ENCODE data around the gene OR52I1. TPM values are rescaled to one million over a fixed set of nuclear protein-coding genes. Genes with fewer than 3 reads are reported as not detected.

Gene OR52I1
- total RNA-seq, 1 experiment from 2014 or later, result not detected

DNA sequence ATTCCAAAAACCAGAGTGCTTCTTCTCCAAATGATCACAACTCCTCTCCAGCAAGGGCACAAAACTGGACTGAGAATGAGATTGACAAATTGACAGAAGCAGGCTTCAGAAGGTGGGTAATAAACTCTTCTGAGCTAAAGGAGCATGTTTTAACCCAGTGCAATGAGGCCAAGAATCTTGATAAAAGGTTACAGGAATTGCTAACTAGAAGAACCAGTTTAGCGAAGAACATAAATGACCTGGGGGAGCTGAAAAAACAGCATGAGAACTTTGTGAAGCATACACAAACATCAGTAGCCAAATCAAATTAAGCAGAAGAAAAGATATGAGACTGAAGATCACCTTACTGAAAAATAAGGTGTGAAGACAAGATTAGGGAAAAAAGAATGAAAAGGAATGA lies 33.4 kb upstream of the OR52I1 start:
- CTCF ChIA-PET, result no interaction called here
- in situ Hi-C loops (cut with HindIII; ENCODE audit: low pct_unique_long_range_greater_than_20kb, low sequenced_read_pairs), result no loop called here

DNA sequence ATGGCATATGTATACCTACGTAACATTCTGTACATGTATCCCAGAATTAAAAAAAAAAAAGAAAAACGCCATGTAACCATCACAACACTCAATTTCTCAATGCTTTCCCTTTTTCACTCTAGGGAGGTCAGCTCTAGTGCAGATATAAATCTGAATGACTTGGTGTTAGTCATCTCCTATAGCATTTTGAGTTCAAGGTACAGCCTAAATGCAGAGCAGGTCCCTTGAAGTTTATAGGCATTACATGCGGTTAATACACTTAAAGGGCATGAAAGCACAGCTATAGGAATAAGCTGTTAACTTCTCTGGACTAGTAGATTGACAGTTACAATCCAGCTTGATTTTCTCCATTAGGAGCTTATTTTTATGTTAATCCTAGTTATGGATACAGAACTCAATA lies 28.5 kb upstream of the OR52I1 start:
- no peaks in the 10 kb centered on the region for H3K9me3 ChIP-seq (ENCODE audit: control insufficient read depth, insufficient read depth, low read depth, low read length)
- no TSS peak for BruUV-seq (replicated peaks)
- TF ChIP-seq, protein P1, sequence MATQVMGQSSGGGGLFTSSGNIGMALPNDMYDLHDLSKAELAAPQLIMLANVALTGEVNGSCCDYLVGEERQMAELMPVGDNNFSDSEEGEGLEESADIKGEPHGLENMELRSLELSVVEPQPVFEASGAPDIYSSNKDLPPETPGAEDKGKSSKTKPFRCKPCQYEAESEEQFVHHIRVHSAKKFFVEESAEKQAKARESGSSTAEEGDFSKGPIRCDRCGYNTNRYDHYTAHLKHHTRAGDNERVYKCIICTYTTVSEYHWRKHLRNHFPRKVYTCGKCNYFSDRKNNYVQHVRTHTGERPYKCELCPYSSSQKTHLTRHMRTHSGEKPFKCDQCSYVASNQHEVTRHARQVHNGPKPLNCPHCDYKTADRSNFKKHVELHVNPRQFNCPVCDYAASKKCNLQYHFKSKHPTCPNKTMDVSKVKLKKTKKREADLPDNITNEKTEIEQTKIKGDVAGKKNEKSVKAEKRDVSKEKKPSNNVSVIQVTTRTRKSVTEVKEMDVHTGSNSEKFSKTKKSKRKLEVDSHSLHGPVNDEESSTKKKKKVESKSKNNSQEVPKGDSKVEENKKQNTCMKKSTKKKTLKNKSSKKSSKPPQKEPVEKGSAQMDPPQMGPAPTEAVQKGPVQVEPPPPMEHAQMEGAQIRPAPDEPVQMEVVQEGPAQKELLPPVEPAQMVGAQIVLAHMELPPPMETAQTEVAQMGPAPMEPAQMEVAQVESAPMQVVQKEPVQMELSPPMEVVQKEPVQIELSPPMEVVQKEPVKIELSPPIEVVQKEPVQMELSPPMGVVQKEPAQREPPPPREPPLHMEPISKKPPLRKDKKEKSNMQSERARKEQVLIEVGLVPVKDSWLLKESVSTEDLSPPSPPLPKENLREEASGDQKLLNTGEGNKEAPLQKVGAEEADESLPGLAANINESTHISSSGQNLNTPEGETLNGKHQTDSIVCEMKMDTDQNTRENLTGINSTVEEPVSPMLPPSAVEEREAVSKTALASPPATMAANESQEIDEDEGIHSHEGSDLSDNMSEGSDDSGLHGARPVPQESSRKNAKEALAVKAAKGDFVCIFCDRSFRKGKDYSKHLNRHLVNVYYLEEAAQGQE (IDR thresholded peaks at IDR 0.05; ENCODE audit: insufficient read depth in 1 of 2, low read depth in 2 of 2, low read length in 1 of 2), result no peak
- no peak for TF ChIP-seq SIN3A (IDR thresholded peaks at IDR 0.05; ENCODE audit: borderline replicate concordance, insufficient read depth, low read depth, low read length)
- TF ChIP-seq, protein P2, sequence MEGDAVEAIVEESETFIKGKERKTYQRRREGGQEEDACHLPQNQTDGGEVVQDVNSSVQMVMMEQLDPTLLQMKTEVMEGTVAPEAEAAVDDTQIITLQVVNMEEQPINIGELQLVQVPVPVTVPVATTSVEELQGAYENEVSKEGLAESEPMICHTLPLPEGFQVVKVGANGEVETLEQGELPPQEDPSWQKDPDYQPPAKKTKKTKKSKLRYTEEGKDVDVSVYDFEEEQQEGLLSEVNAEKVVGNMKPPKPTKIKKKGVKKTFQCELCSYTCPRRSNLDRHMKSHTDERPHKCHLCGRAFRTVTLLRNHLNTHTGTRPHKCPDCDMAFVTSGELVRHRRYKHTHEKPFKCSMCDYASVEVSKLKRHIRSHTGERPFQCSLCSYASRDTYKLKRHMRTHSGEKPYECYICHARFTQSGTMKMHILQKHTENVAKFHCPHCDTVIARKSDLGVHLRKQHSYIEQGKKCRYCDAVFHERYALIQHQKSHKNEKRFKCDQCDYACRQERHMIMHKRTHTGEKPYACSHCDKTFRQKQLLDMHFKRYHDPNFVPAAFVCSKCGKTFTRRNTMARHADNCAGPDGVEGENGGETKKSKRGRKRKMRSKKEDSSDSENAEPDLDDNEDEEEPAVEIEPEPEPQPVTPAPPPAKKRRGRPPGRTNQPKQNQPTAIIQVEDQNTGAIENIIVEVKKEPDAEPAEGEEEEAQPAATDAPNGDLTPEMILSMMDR (IDR thresholded peaks at IDR 0.05), result no peak
- TF ChIP-seq POLR2AphosphoS5 (IDR thresholded peaks at IDR 0.05; ENCODE audit: low read depth, low read length), result no peak
- TF ChIP-seq TCF7L2 (IDR thresholded peaks at IDR 0.05; ENCODE audit: low read depth, low read length), result no peak
- no peaks in the 10 kb centered on the region; the same call in 1 of the 2 replicates for H3K27me3 ChIP-seq (ENCODE audit: control insufficient read depth, insufficient read depth, low read length)
- intact Hi-C loops (cut with micrococcal nuclease; ENCODE audit: unreplicated experiment), result no loop called here
- ATAC-seq (no peak), DNase-seq (ENCODE audit: low read depth, low spot score) (no peak)
- H3K27ac ChIP-seq (ENCODE audit: low read length), result no peak overlapping the region
- CTCF ChIA-PET, result no interaction called here
- H3K4me1 ChIP-seq (ENCODE audit: control insufficient read depth, insufficient read depth, low read length), result no peaks in the 10 kb centered on the region
- no peak overlapping the region for H3K4me3 ChIP-seq (ENCODE audit: low read depth in 2 of 2, low read length in 2 of 2)
- H3K36me3 ChIP-seq (ENCODE audit: control insufficient read depth, insufficient read depth, low read length), result no peaks in the 10 kb centered on the region
- in situ Hi-C loops (cut with HindIII; ENCODE audit: low pct_unique_long_range_greater_than_20kb, low sequenced_read_pairs), result no loop called here
- POLR2A ChIA-PET, result no interaction called here

More for the DNA sequence above, 33.4 kb upstream of the OR52I1 start:
- intact Hi-C loops (cut with micrococcal nuclease; ENCODE audit: unreplicated experiment), result no loop called here
- no TSS peak for BruUV-seq (replicated peaks)
- no peaks in the 10 kb centered on the region for H3K4me1 ChIP-seq (ENCODE audit: control insufficient read depth, insufficient read depth, low read length)
- peaks cover 3% of the 10 kb centered on the region; the same call in 1 of the 2 replicates for H3K27me3 ChIP-seq (ENCODE audit: control insufficient read depth, insufficient read depth, low read length)
- POLR2A ChIA-PET, result no interaction called here
- no peak overlapping the region for H3K27ac ChIP-seq (ENCODE audit: low read length)
- ATAC-seq (no peak), DNase-seq (ENCODE audit: low read depth, low spot score) (no peak)
- H3K36me3 ChIP-seq (ENCODE audit: control insufficient read depth, insufficient read depth, low read length), result no peaks in the 10 kb centered on the region
- no peak for TF ChIP-seq SIN3A (IDR thresholded peaks at IDR 0.05; ENCODE audit: borderline replicate concordance, insufficient read depth, low read depth, low read length)
- no peaks in the 10 kb centered on the region for H3K9me3 ChIP-seq (ENCODE audit: control insufficient read depth, insufficient read depth, low read depth, low read length)
- H3K4me3 ChIP-seq (ENCODE audit: low read depth in 2 of 2, low read length in 2 of 2), result no peak overlapping the region

DNA sequence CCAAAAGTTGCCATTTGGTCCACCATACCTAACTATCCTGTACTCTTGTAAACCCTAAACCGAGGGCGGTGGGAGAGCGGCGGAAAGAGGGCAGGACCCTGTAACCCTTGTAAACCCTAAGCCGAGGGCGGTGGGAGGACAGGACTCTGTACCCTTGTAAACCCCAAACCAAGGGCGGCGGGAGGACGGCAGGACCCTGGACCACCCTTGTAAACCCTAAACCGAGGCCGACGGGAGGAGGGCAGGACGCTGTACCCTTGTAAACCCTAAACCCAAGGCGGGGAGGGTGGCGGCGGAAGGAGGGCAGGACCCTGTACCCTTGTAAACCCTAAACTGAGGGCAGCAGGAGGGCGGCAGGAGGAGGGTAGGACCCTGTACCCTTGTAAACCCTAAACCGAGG lies 24.8 kb upstream of the OR52I1 start:
- no TSS peak for BruUV-seq (replicated peaks)
- in situ Hi-C loops (cut with HindIII; ENCODE audit: low pct_unique_long_range_greater_than_20kb, low sequenced_read_pairs) (no loop called here), intact Hi-C loops (cut with micrococcal nuclease; ENCODE audit: unreplicated experiment) (no loop called here)
- no peak for ATAC-seq
- DNase-seq (ENCODE audit: low read depth, low spot score), result no peak
- CTCF ChIA-PET, result no interaction called here
- H3K9me3 ChIP-seq (ENCODE audit: control insufficient read depth, insufficient read depth, low read depth, low read length), result no peaks in the 10 kb centered on the region
- H3K27me3 ChIP-seq (ENCODE audit: control insufficient read depth, insufficient read depth, low read length), result peaks cover 2% of the 10 kb centered on the region; the same call in 1 of the 2 replicates
- TF ChIP-seq, protein P2 (IDR thresholded peaks at IDR 0.05), result no peak
- TF ChIP-seq TCF7L2 (IDR thresholded peaks at IDR 0.05; ENCODE audit: low read depth, low read length) (no peak), POLR2AphosphoS5 (IDR thresholded peaks at IDR 0.05; ENCODE audit: low read depth, low read length) (no peak), SIN3A (IDR thresholded peaks at IDR 0.05; ENCODE audit: borderline replicate concordance, insufficient read depth, low read depth, low read length) (no peak)
- TF ChIP-seq, protein P1 (IDR thresholded peaks at IDR 0.05; ENCODE audit: insufficient read depth in 1 of 2, low read depth in 2 of 2, low read length in 1 of 2), result no peak
- POLR2A ChIA-PET, result no interaction called here
- H3K4me1 ChIP-seq (ENCODE audit: control insufficient read depth, insufficient read depth, low read length), result no peaks in the 10 kb centered on the region
- no peak overlapping the region for H3K27ac ChIP-seq (ENCODE audit: low read length)
- no peak overlapping the region for H3K4me3 ChIP-seq (ENCODE audit: low read depth in 2 of 2, low read length in 2 of 2)
- no peaks in the 10 kb centered on the region for H3K36me3 ChIP-seq (ENCODE audit: control insufficient read depth, insufficient read depth, low read length)

Data from Panc1 (cell line).